AG04449 (cell line): ENCODE data around the gene MRS2.
A peak's percentile ranks its signal among the peaks of the same experiment; 100 is the strongest.
"Not testable (repeated sequence)": the region's sequence is repeated elsewhere in the genome, so short reads cannot be mapped to it uniquely, and the experiment has no call there.

Source experiments
- CTCF ChIA-PET: fragments of 350-600 bp; formaldehyde crosslinking; extraction: SDS; loops from one replicate; lab custom pipeline; 2021; ENCODE audit warnings: antibody characterized with exemption; lab: Yijun Ruan, JAX
- POLR2A ChIA-PET: fragments of 400-600, 350-600 bp; formaldehyde crosslinking; extraction: SDS; loops from one replicate; lab custom pipeline; 2020; ENCODE audit warnings: antibody characterized with exemption, inconsistent platforms; lab: Yijun Ruan, JAX
- DNase-seq: peaks from one replicate; pipeline ENCODE4 v3.0.0-alpha.2; 2010; ENCODE audit warnings: low read depth, low spot score
- H3K4me3 ChIP-seq: 2 replicates; pipeline ENCODE4 v1.5.1; 2011; ENCODE audit warnings: low read depth, mild to moderate bottlenecking, control low read depth, low read length
- TF ChIP-seq, protein P1 (sequence below): IDR thresholded peaks from one replicate; pipeline ENCODE4 v1.5.1; 2011; ENCODE audit warnings: mild to moderate bottlenecking, moderate library complexity, low read length, control low read depth, inconsistent platforms; ENCODE audit not compliant: insufficient read depth; ENCODE audit errors: missing control alignments

Gene MRS2

DNA sequence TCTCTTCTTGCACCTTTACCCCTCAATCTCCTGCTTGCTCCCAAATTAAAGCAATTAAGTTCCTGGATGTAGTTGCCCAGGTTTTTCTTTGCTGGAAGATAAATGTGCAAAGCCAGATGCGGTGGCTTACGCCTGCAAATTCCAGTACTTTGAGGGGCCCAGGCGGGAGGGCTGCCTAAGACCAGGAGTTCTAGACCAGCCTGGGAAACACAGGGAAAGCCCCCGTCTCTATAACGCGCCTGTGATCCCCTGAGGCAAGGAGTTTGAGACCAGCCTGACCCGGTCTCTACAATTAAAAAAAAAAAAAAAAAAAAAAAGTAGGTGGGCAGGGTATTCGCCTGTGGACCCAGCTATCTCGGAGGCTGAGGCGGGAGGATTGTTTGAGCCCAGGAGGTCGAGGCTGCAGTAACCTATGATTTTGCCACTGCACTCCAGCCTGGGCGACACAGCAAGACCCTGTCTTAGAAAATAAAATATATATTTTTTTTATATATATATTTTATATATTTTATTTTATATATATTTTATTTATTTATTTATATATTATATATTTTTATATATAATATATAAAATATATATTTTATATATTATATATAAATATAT is 44.4 kb upstream of the MRS2 start:
- H3K4me3 ChIP-seq, result no peak overlapping the region
- no peak for DNase-seq
- CTCF ChIA-PET, result no interaction called here
- TF ChIP-seq, protein P1, sequence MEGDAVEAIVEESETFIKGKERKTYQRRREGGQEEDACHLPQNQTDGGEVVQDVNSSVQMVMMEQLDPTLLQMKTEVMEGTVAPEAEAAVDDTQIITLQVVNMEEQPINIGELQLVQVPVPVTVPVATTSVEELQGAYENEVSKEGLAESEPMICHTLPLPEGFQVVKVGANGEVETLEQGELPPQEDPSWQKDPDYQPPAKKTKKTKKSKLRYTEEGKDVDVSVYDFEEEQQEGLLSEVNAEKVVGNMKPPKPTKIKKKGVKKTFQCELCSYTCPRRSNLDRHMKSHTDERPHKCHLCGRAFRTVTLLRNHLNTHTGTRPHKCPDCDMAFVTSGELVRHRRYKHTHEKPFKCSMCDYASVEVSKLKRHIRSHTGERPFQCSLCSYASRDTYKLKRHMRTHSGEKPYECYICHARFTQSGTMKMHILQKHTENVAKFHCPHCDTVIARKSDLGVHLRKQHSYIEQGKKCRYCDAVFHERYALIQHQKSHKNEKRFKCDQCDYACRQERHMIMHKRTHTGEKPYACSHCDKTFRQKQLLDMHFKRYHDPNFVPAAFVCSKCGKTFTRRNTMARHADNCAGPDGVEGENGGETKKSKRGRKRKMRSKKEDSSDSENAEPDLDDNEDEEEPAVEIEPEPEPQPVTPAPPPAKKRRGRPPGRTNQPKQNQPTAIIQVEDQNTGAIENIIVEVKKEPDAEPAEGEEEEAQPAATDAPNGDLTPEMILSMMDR, result no peak
- POLR2A ChIA-PET, result no interaction called here

DNA sequence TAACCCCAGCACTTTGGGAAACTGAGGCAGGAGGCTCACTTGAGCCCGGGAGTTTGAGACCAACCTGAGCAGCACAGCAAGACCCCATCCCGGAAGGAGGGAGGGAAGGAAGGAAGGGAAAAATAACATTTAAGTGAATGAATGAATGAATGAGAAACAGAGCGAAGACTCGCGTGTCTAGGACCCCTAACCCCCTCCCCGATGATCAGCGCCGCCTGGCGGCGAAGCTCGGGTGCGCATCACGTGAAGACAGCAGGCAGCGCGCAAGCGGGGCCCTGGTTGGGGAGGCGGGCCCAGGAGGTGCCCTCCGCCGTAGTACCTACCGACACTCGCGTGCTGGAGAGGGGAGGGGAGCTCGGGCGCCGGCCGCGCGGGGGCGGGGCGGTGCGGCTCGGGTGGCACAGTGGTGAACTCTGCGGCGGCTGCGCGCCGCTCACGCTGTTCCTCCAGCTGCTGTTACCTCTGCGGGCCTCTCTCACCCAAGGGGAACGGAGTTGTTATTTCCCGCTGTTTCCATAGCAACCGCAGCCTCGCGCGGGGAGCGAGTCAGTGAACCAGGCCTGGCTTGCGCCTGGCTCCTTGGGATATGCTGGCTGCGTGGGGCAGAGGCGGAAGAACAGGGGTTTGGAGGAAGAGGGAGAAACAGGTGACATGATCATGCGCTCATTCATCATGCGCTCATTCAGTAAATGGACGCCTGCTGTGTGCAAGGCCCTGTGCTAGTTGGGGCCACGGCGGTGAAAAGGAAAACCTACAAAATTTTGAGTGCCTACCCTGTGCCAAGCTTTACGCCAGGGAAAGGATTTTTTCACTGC is 42.9 kb upstream of the MRS2 start:
- ChIA-PET POLR2A (no interaction called here), CTCF (interaction anchor here (0.7 to 2.2 kb wide), 6 partner anchors 15 to 77 kb away, joined by 3 to 8 read pairs (median 4); partner anchors contain the start of gene MRS2)
- H3K4me3 ChIP-seq, result peak overlapping the region; percentile 48
- TF ChIP-seq, protein P1, result peak; percentile 77
- DNase-seq, result no peak

DNA sequence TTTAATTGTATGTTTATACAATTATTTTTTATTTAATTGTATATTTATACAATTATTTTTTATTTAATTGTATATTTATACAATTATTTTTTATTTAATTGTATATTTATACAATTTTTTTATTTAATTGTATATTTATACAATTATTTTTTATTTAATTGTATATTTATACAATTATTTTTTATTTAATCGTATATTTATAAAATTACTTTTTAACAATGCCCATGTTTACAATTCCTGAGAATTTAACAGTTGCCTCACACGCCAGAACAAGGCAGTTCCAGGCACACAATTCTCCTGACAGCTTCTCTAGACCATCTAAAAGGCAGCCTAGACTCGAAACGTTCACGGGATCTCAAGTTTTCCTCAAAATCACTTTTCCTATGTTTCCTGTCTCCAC is 40.4 kb upstream of the MRS2 start:
- CTCF ChIA-PET, H3K4me3 ChIP-seq, DNase-seq, POLR2A ChIA-PET: not testable (repeated sequence)

DNA sequence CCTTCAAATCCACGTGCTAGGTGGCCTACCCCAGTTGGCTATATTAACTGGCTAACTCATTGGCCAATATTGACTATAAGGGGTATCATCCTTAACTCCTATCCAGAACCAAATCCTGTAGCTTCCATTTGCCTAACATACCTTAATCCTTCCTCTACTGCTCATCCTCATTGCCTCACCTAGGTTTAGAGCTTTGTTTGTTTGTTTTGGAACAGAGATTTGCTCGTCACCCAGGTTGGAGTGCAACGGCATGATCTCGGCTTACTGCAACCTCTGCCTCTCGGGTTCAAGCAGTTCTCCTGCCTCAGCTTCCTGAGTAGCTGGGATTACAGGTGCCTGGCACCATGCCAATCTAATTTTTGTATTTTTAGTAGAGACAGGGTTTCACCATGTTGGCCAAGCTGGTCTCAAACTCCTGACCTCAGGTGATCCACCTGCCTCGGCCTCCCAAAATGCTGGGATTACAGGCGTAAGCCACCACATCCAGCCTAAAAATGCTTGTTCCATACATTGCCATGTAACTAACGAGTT is 37.6 kb upstream of the MRS2 start:
- POLR2A ChIA-PET, result not testable (repeated sequence)
- CTCF ChIA-PET, result interaction anchor here (1.0 kb wide), 1 partner anchor 24 kb away, joined by 5 read pairs; no protein-coding TSS in a partner anchor

DNA sequence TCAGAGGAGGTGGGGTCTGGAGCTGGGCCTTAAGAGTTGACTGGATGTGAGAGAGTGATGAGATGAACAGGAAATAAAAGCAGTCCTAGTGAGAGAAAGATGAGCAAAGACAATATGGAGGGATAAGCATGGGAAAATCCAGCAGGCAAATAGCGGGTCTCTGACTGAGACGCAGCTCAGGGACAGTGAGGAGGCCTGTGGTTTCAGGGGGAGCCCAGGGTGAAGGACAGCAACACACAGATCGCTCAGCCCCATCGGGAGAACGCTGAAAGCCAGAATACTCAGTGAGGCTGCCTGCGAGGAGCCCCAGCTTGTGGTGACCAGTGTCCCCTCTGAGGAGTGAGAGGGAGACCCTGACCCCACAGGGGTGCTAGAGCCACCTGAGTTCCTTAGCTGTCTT is 28.1 kb upstream of the MRS2 start:
- TF ChIP-seq, protein P1, result no peak
- CTCF ChIA-PET, result interaction anchor here (1.0 kb wide), 1 partner anchor 15 kb away, joined by 3 read pairs; no protein-coding TSS in a partner anchor
- POLR2A ChIA-PET, result no interaction called here
- H3K4me3 ChIP-seq, result no peak overlapping the region
- no peak for DNase-seq

More for the DNA sequence above, 37.6 kb upstream of the MRS2 start:
- not testable (repeated sequence) for DNase-seq, H3K4me3 ChIP-seq

DNA sequence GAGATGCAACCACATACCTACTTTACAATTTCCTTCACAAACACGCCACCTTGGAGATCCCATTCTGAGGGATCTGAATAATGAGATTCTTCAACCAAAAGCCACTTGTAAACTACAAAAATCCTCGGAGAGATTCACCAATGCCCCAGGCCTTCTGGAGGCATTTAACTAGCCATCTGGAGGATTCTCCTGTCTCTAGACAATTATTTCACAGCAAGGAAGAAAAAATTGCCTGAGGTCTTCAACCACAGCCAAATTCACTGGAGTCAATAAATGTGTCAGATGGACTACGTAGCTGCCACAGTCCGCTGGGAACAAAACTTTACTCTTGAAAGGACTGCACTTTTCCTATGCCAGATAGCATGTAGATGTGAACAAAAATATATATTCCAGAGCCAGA is 25.9 kb upstream of the MRS2 start:
- TF ChIP-seq, protein P1, result no peak
- POLR2A ChIA-PET, result no interaction called here
- no peak for DNase-seq
- CTCF ChIA-PET, result interaction anchor here (1.3 kb wide), 1 partner anchor 16 kb away, joined by 3 read pairs; no protein-coding TSS in a partner anchor
- H3K4me3 ChIP-seq, result no peak overlapping the region

DNA sequence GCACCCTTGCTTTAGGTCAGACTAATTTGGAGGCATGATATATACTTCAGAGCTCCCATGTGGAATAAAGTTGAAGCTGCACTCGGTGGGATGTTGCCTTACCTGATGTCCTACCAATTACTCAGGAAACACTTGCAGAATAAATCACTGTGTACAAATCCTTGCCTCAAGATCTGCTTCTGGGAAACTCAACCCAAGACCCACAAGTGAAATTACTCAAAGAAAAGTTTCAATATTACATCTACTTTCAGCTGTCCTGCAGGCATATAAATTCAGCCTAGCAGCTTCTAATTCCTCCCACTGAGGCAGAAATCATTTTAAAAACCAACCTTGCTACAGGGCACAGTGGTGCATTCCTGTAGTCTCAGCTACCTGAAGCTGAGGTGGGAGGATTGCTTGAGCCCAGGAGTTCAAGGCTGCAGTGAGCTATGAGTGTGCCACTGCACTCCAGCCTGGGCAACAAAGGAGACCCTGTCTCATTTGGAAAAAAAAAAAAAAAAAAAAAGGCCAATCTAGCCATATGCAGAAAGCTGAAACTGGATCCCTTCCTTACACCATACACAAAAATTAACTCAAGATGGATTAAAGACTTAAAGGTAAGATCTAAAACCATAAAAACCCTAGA is 24.2 kb upstream of the MRS2 start:
- TF ChIP-seq, protein P1, result no peak
- CTCF ChIA-PET, result no interaction called here
- no peak overlapping the region for H3K4me3 ChIP-seq
- POLR2A ChIA-PET, result no interaction called here
- no peak for DNase-seq
